ENCODE measurements around the gene SETD1B.

- TF ChIP-seq CTCF (IDR thresholded peaks at IDR 0.05; ENCODE audit: borderline replicate concordance, extremely low read depth, low read length, poor library complexity, severe bottlenecking) (no peak), EZH2 (IDR thresholded peaks at IDR 0.05; ENCODE audit: borderline replicate concordance, low read depth, low read length, severe bottlenecking) (no peak)
Measured at GRCh38 chr12:121806009-121806545, 2.3 kb downstream of the SETD1B start.

All from DND-41 (cell line).